ENCODE results near the gene C1orf167.

C1orf167 gene

DNA sequence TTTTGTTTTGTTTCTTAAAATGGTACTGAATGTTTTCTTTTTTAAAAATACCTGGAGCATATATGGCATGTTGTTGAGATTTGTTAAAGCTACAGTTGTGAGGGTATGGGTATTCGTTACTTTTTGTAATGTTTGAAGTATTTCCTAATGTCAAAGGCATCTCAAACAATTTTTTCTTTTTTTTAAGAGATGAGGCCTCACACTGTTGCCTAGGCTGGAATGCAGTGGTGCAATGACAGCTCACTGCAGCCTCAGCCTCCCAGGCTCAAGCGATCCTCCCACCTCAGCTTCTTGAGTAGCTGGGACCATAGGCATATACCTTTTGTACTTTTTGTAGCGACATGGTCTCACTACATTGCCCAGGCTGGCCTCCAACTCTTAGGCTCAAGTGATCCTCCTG is 60.1 kb downstream of the C1orf167 start:
- Histone ChIP-seq H3K4me1 (ENCODE audit: low read length) (no peaks in the 10 kb centered on the region), H3K27ac (ENCODE audit: low read length) (no peak overlapping the region), H3K9me2 (replicated peaks; ENCODE audit: insufficient read depth, low read length) (no peaks in the 10 kb centered on the region), H3K4me2 (ENCODE audit: low read depth, low read length) (no peak overlapping the region), H3K27me3 (replicated peaks; ENCODE audit: insufficient read depth, low read length) (no peaks in the 10 kb centered on the region), H3K79me2 (ENCODE audit: low read length) (no peaks in the 10 kb centered on the region), H2AFZ (ENCODE audit: low read length) (no peak overlapping the region), H4K20me1 (ENCODE audit: insufficient read depth, low read length) (no peaks in the 10 kb centered on the region), H3K9ac (ENCODE audit: low read length) (no peak overlapping the region), H3F3A (ENCODE audit: insufficient read depth, low read length) (no peaks in the 10 kb centered on the region), H3K9me3 (replicated peaks; ENCODE audit: insufficient read depth, low read length) (no peaks in the 10 kb centered on the region), H3K4me3 (ENCODE audit: low read length) (no peak overlapping the region), H3K36me3 (replicated peaks; ENCODE audit: insufficient read depth, low read length) (peaks cover 6% of the 10 kb centered on the region)
- TF ChIP-seq EZH2phosphoT487 (IDR thresholded peaks at IDR 0.05; ENCODE audit: low read length), result no peak
- no peak for TF ChIP-seq EZH2 (optimal IDR thresholded peaks at IDR 0.05; ENCODE audit: low read depth, low read length)
- TF ChIP-seq, protein P1, sequence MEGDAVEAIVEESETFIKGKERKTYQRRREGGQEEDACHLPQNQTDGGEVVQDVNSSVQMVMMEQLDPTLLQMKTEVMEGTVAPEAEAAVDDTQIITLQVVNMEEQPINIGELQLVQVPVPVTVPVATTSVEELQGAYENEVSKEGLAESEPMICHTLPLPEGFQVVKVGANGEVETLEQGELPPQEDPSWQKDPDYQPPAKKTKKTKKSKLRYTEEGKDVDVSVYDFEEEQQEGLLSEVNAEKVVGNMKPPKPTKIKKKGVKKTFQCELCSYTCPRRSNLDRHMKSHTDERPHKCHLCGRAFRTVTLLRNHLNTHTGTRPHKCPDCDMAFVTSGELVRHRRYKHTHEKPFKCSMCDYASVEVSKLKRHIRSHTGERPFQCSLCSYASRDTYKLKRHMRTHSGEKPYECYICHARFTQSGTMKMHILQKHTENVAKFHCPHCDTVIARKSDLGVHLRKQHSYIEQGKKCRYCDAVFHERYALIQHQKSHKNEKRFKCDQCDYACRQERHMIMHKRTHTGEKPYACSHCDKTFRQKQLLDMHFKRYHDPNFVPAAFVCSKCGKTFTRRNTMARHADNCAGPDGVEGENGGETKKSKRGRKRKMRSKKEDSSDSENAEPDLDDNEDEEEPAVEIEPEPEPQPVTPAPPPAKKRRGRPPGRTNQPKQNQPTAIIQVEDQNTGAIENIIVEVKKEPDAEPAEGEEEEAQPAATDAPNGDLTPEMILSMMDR (IDR thresholded peaks at IDR 0.05; ENCODE audit: low read length), result no peak
- DNase-seq, result no peak

DNA sequence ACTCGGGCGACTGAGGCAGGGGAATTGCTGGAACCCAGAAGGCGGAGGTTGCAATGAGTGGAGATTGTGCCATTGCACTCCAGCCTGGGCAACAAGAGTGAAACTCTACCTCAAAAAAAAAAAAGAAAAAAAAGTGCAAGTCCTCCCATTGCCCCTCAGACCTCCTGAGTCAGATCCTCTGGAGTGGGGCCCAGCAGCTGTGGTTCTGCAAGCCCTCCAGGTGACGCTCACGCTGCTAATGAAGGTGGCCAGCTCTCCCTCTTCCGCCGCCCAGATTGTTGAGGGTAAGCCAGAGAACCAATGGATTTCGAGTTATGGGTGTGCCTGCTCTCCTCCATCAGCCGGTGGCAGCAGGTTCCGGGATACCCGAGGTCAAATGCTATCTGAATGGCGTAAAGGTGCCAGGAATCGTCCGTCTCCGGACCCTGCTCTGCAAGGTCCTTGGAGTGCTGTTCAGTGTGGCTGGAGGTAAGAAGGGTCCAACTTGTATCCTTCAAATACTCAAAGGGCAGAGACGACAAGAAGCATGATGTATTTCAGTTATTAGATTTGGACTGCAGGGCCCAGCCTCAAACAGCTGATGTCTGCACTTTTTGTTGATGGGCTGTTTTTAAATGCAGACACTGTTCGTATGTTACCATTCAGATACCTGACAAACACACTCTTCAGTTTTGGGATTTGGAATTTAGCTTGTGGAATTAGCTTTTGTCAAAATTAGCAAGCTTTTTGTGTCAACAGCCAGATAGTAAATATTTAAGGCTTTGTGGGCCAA is 61.6 kb downstream of the C1orf167 start:
- no peaks in the 10 kb centered on the region for H3K27me3 ChIP-seq (replicated peaks; ENCODE audit: insufficient read depth, low read length)
- H3K36me3 ChIP-seq (replicated peaks; ENCODE audit: insufficient read depth, low read length), result no peaks in the 10 kb centered on the region
- no peak overlapping the region for H3K4me3 ChIP-seq (ENCODE audit: low read length)
- H3K4me1 ChIP-seq (ENCODE audit: low read length), result no peaks in the 10 kb centered on the region
- H3K9me3 ChIP-seq (replicated peaks; ENCODE audit: insufficient read depth, low read length), result no peaks in the 10 kb centered on the region
- H2AFZ ChIP-seq (ENCODE audit: low read length), result no peak overlapping the region
- no peak for DNase-seq
- H3K4me2 ChIP-seq (ENCODE audit: low read depth, low read length), result no peak overlapping the region
- no peak overlapping the region for H3K9ac ChIP-seq (ENCODE audit: low read length)
- H3F3A ChIP-seq (ENCODE audit: insufficient read depth, low read length), result no peaks in the 10 kb centered on the region
- H3K9me2 ChIP-seq (replicated peaks; ENCODE audit: insufficient read depth, low read length), result no peaks in the 10 kb centered on the region
- TF ChIP-seq, protein P1 (IDR thresholded peaks at IDR 0.05; ENCODE audit: low read length), result no peak
- TF ChIP-seq EZH2 (optimal IDR thresholded peaks at IDR 0.05; ENCODE audit: low read depth, low read length) (no peak), EZH2phosphoT487 (IDR thresholded peaks at IDR 0.05; ENCODE audit: low read length) (no peak)
- H3K79me2 ChIP-seq (ENCODE audit: low read length), result no peaks in the 10 kb centered on the region
- no peaks in the 10 kb centered on the region for H4K20me1 ChIP-seq (ENCODE audit: insufficient read depth, low read length)
- no peak overlapping the region for H3K27ac ChIP-seq (ENCODE audit: low read length)

DNA sequence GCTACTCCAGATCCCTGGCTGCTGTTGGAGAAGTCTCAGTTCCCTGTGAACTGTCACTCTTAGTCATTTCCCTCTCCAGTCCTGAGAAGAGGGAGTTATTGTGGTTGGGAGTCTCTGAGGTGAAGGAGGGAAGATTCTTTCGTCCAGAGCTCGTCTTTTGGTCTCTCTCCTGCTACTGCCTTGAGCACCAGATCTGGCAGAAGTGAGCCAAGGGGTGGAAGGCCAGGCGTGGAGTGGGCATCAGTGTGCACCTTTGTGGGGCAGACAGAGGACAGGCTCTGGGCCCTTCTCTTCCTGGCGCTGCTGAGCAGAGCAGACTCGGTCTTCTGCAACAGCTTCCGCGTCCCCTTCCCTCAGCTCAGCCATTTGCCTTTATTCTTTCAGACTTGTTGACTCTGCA is 63.1 kb downstream of the C1orf167 start:
- Histone ChIP-seq H3K9me2 (replicated peaks; ENCODE audit: insufficient read depth, low read length) (no peaks in the 10 kb centered on the region), H3K4me2 (ENCODE audit: low read depth, low read length) (no peak overlapping the region), H3K9ac (ENCODE audit: low read length) (no peak overlapping the region), H3K27me3 (replicated peaks; ENCODE audit: insufficient read depth, low read length) (no peaks in the 10 kb centered on the region), H3K79me2 (ENCODE audit: low read length) (no peaks in the 10 kb centered on the region), H2AFZ (ENCODE audit: low read length) (no peak overlapping the region), H3K36me3 (replicated peaks; ENCODE audit: insufficient read depth, low read length) (no peaks in the 10 kb centered on the region), H3K4me3 (ENCODE audit: low read length) (no peak overlapping the region), H3K27ac (ENCODE audit: low read length) (no peak overlapping the region), H3K4me1 (ENCODE audit: low read length) (no peaks in the 10 kb centered on the region), H3K9me3 (replicated peaks; ENCODE audit: insufficient read depth, low read length) (no peaks in the 10 kb centered on the region), H3F3A (ENCODE audit: insufficient read depth, low read length) (no peaks in the 10 kb centered on the region), H4K20me1 (ENCODE audit: insufficient read depth, low read length) (no peaks in the 10 kb centered on the region)
- TF ChIP-seq, protein P1 (IDR thresholded peaks at IDR 0.05; ENCODE audit: low read length), result no peak
- no peak for TF ChIP-seq EZH2 (optimal IDR thresholded peaks at IDR 0.05; ENCODE audit: low read depth, low read length)
- no peak for TF ChIP-seq EZH2phosphoT487 (IDR thresholded peaks at IDR 0.05; ENCODE audit: low read length)
- DNase-seq, result no peak

Data from MM.1S (cell line).